HepG2 (cell line): ENCODE data around the gene ATP13A2. TPM values are rescaled to one million over a fixed set of nuclear protein-coding genes. Genes with fewer than 3 reads are reported as not detected.

Experiments used
- KAT7 ChIP-seq: IDR thresholded peaks from 2 replicates; pipeline ENCODE4 v1.6.1; 2018; ENCODE audit warnings: borderline replicate concordance, missing compliant biosample characterization
- MEIS1 ChIP-seq: sonication (generic); formaldehyde crosslinking; IDR thresholded peaks from 2 replicates; pipeline ENCODE4 v1.9.0; 2021; ENCODE audit warnings: mild to moderate bottlenecking, missing genetic modification reagents, moderate library complexity, borderline replicate concordance
- NFKBIZ ChIP-seq: IDR thresholded peaks from 2 replicates; pipeline ENCODE4 v1.6.1; 2018; ENCODE audit warnings: missing genetic modification reagents, missing compliant biosample characterization
- SMAD1 ChIP-seq: sonication (generic); formaldehyde crosslinking; IDR thresholded peaks from 2 replicates; pipeline ENCODE4 v1.4.0; 2020; ENCODE audit warnings: missing genetic modification reagents, low read depth, mild to moderate bottlenecking, borderline replicate concordance
- ZBTB38 ChIP-seq: sonication (generic); formaldehyde crosslinking; IDR thresholded peaks from 2 replicates; pipeline ENCODE4 v1.5.1; 2020; ENCODE audit warnings: mild to moderate bottlenecking, missing genetic modification reagents
- ZNF251 ChIP-seq: sonication (generic); formaldehyde crosslinking; IDR thresholded peaks from 2 replicates; pipeline ENCODE4 v1.9.0; 2021; ENCODE audit warnings: mild to moderate bottlenecking, missing genetic modification reagents
- polyA plus RNA-seq, 8 experiments: library from polyadenylated mRNA; depleted of rRNA in 3 of 8; stranded (reverse) in 7 of 8; unstranded in 1 of 8; fragments of >200 nt; fragmentation: Illumina TruSeq in 4 of 8; extraction: Trizol in 4 of 8; gene quantifications; 2 replicates each; pipeline versions ENCODE4 v1.2.1 to v1.2.3, GENCODE V29; 2011 to 2016; ENCODE audit warnings: low read depth in 4 of 8, missing spikeins in 1 of 8, mixed read lengths in 1 of 8; ENCODE audit not compliant: insufficient read depth in 1 of 8
- total RNA-seq, 5 experiments: library from RNA; depleted of rRNA; stranded (reverse); fragments of >200 nt; fragmentation: Illumina TruSeq; extraction: Trizol; gene quantifications; 2 replicates each; pipeline ENCODE4 v1.2.3, GENCODE V29; 2016; ENCODE audit warnings: low read depth in 1 of 5
- TF ChIP-seq, protein P1 (sequence below): sonication (generic); formaldehyde crosslinking; IDR thresholded peaks from 2 replicates; pipeline ENCODE4 v1.5.1; 2020; ENCODE audit warnings: mild to moderate bottlenecking, missing genetic modification reagents
- TF ChIP-seq, protein P2 (sequence below): sonication (generic); formaldehyde crosslinking; IDR thresholded peaks from 2 replicates; pipeline ENCODE4 v1.8.0; 2022; ENCODE audit warnings: missing genetic modification reagents, mild to moderate bottlenecking, inconsistent platforms, borderline replicate concordance
- TF ChIP-seq, protein P3 (sequence below): sonication (generic); formaldehyde crosslinking; IDR thresholded peaks from 2 replicates; pipeline ENCODE4 v1.4.0; 2020; ENCODE audit warnings: missing genetic modification reagents, borderline replicate concordance
- TF ChIP-seq, protein P4 (sequence below): sonication (generic); IDR thresholded peaks from 2 replicates; pipeline ENCODE4 v1.6.1; 2016; ENCODE audit warnings: low read depth, borderline replicate concordance
- TF ChIP-seq, protein P5 (sequence below): sonication (generic); formaldehyde crosslinking; IDR thresholded peaks from 2 replicates; pipeline ENCODE4 v1.4.0; 2020; ENCODE audit warnings: mild to moderate bottlenecking, missing genetic modification reagents
- TF ChIP-seq, protein P6 (sequence below): sonication (generic); formaldehyde crosslinking; IDR thresholded peaks from 2 replicates; pipeline ENCODE4 v1.5.0; 2020; ENCODE audit warnings: mild to moderate bottlenecking, missing genetic modification reagents, moderate library complexity
- TF ChIP-seq, protein P7 (sequence below): sonication (generic); formaldehyde crosslinking; IDR thresholded peaks from 2 replicates; pipeline ENCODE4 v1.5.0; 2020; ENCODE audit warnings: mild to moderate bottlenecking, missing genetic modification reagents, borderline replicate concordance

ATP13A2 gene
- total and polyA plus RNA-seq, 2 of the 13 experiments (the other 11 are each of a cell fraction or from before 2014, with no cell fraction given) = 13.2 to 16.2 TPM

DNA sequence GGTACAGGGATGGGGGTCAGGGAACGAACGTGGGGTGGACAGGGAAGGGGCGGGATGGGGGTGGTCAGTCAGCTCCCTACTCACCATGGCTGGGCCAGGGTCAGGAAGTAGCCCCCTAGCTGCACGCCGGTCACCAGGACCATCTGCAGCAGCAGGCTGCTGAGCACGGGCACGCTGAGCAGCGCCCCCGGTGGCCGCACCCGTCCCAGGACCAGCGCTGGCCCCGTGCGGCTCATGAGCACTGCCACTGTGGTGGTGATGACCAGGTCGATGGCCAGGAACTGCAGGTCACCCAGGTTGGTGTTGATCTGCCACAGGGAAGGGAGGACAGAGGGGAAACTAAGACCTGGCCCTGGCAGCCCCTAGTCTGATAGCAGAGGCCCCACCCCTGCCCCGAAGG, 24.8 kb downstream of the ATP13A2 start (continued):
- TF ChIP-seq, protein P1, sequence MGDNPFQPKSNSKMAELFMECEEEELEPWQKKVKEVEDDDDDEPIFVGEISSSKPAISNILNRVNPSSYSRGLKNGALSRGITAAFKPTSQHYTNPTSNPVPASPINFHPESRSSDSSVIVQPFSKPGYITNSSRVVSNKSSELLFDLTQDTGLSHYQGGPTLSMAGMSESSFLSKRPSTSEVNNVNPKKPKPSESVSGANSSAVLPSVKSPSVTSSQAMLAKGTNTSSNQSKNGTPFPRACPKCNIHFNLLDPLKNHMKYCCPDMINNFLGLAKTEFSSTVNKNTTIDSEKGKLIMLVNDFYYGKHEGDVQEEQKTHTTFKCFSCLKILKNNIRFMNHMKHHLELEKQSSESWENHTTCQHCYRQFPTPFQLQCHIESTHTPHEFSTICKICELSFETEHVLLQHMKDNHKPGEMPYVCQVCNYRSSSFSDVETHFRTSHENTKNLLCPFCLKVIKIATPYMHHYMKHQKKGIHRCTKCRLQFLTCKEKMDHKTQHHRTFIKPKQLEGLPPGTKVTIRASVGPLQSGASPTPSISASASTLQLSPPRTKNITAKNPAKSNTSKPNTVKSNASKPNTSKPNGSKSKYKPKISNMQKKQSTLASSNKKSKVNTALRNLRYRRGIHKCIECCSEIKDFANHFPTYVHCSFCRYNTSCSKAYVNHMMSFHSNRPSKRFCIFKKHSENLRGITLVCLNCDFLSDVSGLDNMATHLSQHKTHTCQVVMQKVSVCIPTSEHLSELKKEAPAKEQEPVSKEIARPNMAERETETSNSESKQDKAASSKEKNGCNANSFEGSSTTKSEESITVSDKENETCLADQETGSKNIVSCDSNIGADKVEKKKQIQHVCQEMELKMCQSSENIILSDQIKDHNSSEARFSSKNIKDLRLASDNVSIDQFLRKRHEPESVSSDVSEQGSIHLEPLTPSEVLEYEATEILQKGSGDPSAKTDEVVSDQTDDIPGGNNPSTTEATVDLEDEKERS (CRISPR knock-in tag) = no peak
- TF ChIP-seq, protein P2, sequence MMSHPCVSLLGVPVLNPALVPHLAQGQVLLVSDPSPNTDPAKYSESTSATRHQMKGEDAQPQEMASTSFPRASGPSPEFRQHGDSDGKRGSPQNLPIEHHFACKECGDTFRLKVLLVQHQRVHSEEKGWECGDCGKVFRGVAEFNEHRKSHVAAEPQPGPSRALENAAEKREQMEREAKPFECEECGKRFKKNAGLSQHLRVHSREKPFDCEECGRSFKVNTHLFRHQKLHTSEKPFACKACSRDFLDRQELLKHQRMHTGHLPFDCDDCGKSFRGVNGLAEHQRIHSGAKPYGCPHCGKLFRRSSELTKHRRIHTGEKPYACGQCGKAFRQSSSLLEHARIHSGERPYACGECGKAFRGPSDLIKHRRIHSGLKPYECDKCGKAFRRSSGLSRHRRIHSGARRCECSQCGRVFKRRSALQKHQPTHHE (CRISPR knock-in tag) = no peak
- TF ChIP-seq NFKBIZ (no peak), ZBTB38 (peak; percentile 42; the same call in 1 of the 2 replicates), MEIS1 (CRISPR knock-in tag) (no peak), ZNF251 (CRISPR knock-in tag) (no peak), KAT7 (CRISPR knock-in tag) (no peak), SMAD1 (CRISPR knock-in tag) (no peak)
- TF ChIP-seq, protein P3, sequence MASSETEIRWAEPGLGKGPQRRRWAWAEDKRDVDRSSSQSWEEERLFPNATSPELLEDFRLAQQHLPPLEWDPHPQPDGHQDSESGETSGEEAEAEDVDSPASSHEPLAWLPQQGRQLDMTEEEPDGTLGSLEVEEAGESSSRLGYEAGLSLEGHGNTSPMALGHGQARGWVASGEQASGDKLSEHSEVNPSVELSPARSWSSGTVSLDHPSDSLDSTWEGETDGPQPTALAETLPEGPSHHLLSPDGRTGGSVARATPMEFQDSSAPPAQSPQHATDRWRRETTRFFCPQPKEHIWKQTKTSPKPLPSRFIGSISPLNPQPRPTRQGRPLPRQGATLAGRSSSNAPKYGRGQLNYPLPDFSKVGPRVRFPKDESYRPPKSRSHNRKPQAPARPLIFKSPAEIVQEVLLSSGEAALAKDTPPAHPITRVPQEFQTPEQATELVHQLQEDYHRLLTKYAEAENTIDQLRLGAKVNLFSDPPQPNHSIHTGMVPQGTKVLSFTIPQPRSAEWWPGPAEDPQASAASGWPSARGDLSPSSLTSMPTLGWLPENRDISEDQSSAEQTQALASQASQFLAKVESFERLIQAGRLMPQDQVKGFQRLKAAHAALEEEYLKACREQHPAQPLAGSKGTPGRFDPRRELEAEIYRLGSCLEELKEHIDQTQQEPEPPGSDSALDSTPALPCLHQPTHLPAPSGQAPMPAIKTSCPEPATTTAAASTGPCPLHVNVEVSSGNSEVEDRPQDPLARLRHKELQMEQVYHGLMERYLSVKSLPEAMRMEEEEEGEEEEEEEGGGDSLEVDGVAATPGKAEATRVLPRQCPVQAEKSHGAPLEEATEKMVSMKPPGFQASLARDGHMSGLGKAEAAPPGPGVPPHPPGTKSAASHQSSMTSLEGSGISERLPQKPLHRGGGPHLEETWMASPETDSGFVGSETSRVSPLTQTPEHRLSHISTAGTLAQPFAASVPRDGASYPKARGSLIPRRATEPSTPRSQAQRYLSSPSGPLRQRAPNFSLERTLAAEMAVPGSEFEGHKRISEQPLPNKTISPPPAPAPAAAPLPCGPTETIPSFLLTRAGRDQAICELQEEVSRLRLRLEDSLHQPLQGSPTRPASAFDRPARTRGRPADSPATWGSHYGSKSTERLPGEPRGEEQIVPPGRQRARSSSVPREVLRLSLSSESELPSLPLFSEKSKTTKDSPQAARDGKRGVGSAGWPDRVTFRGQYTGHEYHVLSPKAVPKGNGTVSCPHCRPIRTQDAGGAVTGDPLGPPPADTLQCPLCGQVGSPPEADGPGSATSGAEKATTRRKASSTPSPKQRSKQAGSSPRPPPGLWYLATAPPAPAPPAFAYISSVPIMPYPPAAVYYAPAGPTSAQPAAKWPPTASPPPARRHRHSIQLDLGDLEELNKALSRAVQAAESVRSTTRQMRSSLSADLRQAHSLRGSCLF (CRISPR knock-in tag) = no peak
- TF ChIP-seq, protein P4, sequence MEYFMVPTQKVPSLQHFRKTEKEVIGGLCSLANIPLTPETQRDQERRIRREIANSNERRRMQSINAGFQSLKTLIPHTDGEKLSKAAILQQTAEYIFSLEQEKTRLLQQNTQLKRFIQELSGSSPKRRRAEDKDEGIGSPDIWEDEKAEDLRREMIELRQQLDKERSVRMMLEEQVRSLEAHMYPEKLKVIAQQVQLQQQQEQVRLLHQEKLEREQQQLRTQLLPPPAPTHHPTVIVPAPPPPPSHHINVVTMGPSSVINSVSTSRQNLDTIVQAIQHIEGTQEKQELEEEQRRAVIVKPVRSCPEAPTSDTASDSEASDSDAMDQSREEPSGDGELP = no peak
- TF ChIP-seq, protein P5, sequence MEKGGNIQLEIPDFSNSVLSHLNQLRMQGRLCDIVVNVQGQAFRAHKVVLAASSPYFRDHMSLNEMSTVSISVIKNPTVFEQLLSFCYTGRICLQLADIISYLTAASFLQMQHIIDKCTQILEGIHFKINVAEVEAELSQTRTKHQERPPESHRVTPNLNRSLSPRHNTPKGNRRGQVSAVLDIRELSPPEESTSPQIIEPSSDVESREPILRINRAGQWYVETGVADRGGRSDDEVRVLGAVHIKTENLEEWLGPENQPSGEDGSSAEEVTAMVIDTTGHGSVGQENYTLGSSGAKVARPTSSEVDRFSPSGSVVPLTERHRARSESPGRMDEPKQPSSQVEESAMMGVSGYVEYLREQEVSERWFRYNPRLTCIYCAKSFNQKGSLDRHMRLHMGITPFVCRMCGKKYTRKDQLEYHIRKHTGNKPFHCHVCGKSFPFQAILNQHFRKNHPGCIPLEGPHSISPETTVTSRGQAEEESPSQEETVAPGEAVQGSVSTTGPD (CRISPR knock-in tag) = no peak
- TF ChIP-seq, protein P6, sequence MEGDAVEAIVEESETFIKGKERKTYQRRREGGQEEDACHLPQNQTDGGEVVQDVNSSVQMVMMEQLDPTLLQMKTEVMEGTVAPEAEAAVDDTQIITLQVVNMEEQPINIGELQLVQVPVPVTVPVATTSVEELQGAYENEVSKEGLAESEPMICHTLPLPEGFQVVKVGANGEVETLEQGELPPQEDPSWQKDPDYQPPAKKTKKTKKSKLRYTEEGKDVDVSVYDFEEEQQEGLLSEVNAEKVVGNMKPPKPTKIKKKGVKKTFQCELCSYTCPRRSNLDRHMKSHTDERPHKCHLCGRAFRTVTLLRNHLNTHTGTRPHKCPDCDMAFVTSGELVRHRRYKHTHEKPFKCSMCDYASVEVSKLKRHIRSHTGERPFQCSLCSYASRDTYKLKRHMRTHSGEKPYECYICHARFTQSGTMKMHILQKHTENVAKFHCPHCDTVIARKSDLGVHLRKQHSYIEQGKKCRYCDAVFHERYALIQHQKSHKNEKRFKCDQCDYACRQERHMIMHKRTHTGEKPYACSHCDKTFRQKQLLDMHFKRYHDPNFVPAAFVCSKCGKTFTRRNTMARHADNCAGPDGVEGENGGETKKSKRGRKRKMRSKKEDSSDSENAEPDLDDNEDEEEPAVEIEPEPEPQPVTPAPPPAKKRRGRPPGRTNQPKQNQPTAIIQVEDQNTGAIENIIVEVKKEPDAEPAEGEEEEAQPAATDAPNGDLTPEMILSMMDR (CRISPR knock-in tag) = peak; percentile 67
- TF ChIP-seq, protein P7, sequence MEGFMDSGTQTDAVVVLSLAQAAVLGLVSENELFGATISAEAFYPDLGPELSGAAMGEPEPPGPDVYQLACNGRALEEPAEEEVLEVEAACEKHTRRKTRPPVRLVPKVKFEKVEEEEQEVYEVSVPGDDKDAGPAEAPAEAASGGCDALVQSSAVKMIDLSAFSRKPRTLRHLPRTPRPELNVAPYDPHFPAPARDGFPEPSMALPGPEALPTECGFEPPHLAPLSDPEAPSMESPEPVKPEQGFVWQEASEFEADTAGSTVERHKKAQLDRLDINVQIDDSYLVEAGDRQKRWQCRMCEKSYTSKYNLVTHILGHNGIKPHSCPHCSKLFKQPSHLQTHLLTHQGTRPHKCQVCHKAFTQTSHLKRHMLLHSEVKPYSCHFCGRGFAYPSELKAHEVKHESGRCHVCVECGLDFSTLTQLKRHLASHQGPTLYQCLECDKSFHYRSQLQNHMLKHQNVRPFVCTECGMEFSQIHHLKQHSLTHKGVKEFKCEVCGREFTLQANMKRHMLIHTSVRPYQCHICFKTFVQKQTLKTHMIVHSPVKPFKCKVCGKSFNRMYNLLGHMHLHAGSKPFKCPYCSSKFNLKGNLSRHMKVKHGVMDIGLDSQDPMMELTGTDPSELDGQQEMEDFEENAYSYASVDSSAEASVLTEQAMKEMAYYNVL (CRISPR knock-in tag) = no peak
